NT2/D1 (cell line): ENCODE data around the gene MXD4.

Source experiments
- YY1 ChIP-seq: IDR thresholded peaks from 2 replicates; pipeline ENCODE4 v1.6.1; 2011; ENCODE audit not compliant: insufficient read length, insufficient read depth
- ZNF274 ChIP-seq: IDR thresholded peaks from 2 replicates; pipeline ENCODE4 v1.6.1; 2011; ENCODE audit warnings: mild to moderate bottlenecking, low read depth, low read length

- no peak for TF ChIP-seq YY1
- no peak for TF ChIP-seq ZNF274
Measured at GRCh38 chr4:2300431-2301224, 38.7 kb upstream of the MXD4 start.
